Lower lobe of right lung (tissue), 2 donors: ENCODE results near the gene PREP. TPM values are rescaled to one million over a fixed set of nuclear protein-coding genes. Genes with fewer than 3 reads are reported as not detected.

ENCODE experiments used
- ATAC-seq, 2 donors: fragments of 200-7000 bp; cut with Tn5 transposase; one replicate each; pipeline ENCODE4 v1.9.1; 2020 to 2022; ENCODE audit warnings: mild to moderate bottlenecking in 2 of 2, moderate library complexity in 2 of 2
- DNase-seq: peaks from one replicate; pipeline ENCODE4 v3.0.0-alpha.2; 2020
- H3K27ac ChIP-seq: fragments of 200-600 bp; one replicate; pipeline ENCODE4 v1.8.0; 2022
- H3K27me3 ChIP-seq: fragments of 200-600 bp; one replicate; pipeline ENCODE4 v1.8.0; 2022; ENCODE audit warnings: low read depth
- H3K36me3 ChIP-seq: fragments of 200-600 bp; one replicate; pipeline ENCODE4 v1.8.0; 2022; ENCODE audit warnings: mild to moderate bottlenecking
- H3K4me1 ChIP-seq: fragments of 200-600 bp; one replicate; pipeline ENCODE4 v1.8.0; 2022
- H3K4me3 ChIP-seq: fragments of 200-600 bp; one replicate; pipeline ENCODE4 v1.8.0; 2022; ENCODE audit warnings: mild to moderate bottlenecking
- H3K9me3 ChIP-seq: fragments of 200-600 bp; one replicate; pipeline ENCODE4 v1.8.0; 2022
- CTCF ChIP-seq: fragments of 200-600 bp; IDR thresholded peaks from one replicate; pipeline ENCODE4 v1.8.0; 2022; ENCODE audit warnings: antibody characterized with exemption, mild to moderate bottlenecking
- intact Hi-C: fragments of 100-400 bp; cut with DNase I; formaldehyde crosslinking; loops from one replicate; pipeline ENCODE4 v1.11.0; 2022
- long read RNA-seq: library from polyadenylated mRNA; unstranded; transcript quantifications from one replicate; pipeline ENCODE4 v2.0.0, GENCODE V29; 2021
- total RNA-seq: library from RNA; stranded (reverse); fragmentation: NEBNext Ultra II Directional; extraction: Animal tissue kit (Norgen Biotek cat#: 25700); gene quantifications from one replicate; pipeline ENCODE4 v1.2.1, GENCODE V29; 2021
- donor health status: DM: no; HTN: yes; CAD: no; lungs with severe emphysema.

Gene PREP
- 30.0 TPM for total RNA-seq
- long read RNA-seq, transcript PREP-201 (15 exons, 2,905 nt) = major isoform, 26 of 45 reads
- long read RNA-seq, partial matches to known transcripts = 5 of 45 reads
- long read RNA-seq, other reads (novel, unspliced or antisense) = 14 of 45 reads

GRCh38 chr6:105402939-105403935 lies at the start of gene PREP:
Gene PREP (minus strand): TSS chr6:105403082. CDS start chr6:105402891, 191 bp downstream.
- H3K4me1 ChIP-seq = peaks cover 34% of the 10 kb centered on the region
- TF ChIP-seq CTCF = peak; percentile 75
- intact Hi-C loops = no loop called here

GRCh38 chr6:105452376-105452775 lies 49.5 kb upstream of the PREP start:
- no peaks in the 10 kb centered on the region for H3K27me3 ChIP-seq
- DNase-seq (no peak), ATAC-seq (no peak)
- no peak for TF ChIP-seq CTCF
- intact Hi-C loops = no loop called here
- no peaks in the 10 kb centered on the region for H3K9me3 ChIP-seq
- H3K36me3 ChIP-seq = no peaks in the 10 kb centered on the region
- no peak overlapping the region for H3K27ac ChIP-seq
- H3K4me1 ChIP-seq = no peaks in the 10 kb centered on the region
- no peak overlapping the region for H3K4me3 ChIP-seq

More at GRCh38 chr6:105402939-105403935, at the start of gene PREP:
- Histone ChIP-seq H3K27me3 (no peaks in the 10 kb centered on the region), H3K27ac (peak within 1 kb of the TSS; percentile 89), H3K36me3 (no peaks in the 10 kb centered on the region), H3K4me3 (peak within 1 kb of the TSS; percentile 88), H3K9me3 (no peaks in the 10 kb centered on the region)
- DNase-seq (peak; percentile 92), ATAC-seq (peak; percentile 98)

DNA sequence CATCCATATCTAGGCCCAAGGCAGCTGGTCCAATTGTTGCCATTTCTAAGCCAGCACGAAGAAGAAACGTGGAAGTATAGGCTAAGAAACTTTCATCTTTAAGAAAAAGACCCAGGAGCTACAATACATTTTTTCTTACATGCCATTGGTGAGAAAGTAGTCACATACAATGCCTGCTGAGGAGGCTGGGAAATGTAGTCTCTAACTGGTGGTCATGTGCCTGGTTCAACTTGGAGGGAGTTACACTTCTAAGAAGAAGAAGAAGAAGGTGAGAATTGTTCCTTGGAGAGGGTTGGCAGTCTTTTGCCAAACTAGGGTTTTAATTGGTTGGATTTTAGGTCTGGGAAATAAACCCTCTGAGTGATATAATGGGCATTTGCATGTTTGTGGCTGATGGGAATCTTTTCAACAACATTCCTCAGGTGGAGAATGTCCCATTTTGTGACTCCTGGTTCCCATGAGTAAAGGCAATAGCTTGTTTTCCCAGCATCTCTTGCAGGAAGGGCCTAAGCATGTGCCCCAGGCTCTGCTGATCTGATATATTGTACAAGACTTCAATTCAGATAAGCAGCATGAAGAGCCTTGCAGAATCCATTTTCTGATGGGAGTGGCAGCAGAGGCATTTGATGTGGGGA lies 47.0 kb upstream of the PREP start:
- ATAC-seq (no peak), DNase-seq (no peak)
- Histone ChIP-seq H3K9me3 (no peaks in the 10 kb centered on the region), H3K36me3 (no peaks in the 10 kb centered on the region), H3K4me1 (no peaks in the 10 kb centered on the region), H3K4me3 (no peak overlapping the region), H3K27ac (no peak overlapping the region), H3K27me3 (no peaks in the 10 kb centered on the region)
- no peak for TF ChIP-seq CTCF
- intact Hi-C loops = no loop called here

DNA sequence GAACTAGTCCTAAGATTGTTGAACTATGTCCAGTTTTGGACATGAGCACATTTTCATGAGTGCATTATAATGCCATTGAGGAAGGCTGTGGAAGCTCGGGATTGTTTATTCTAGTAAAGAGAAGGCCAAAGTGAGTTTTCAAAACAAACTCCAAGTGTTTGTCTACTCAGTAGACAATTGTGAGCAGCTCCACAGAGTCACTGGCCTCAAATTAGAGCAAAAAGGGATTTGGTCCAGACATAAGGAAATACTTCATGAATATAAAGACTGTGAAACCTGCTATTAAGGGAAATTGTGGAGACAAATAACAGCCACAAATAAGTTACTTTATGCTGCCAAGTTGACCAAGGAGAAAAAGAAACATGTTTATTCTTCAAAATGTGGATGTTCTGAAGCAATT lies 42.6 kb upstream of the PREP start:
- Histone ChIP-seq H3K27ac (no peak overlapping the region), H3K4me3 (no peak overlapping the region), H3K27me3 (no peaks in the 10 kb centered on the region), H3K36me3 (no peaks in the 10 kb centered on the region), H3K9me3 (no peaks in the 10 kb centered on the region), H3K4me1 (no peaks in the 10 kb centered on the region)
- intact Hi-C loops = no loop called here
- TF ChIP-seq CTCF = no peak
- DNase-seq (no peak), ATAC-seq (no peak)

DNA sequence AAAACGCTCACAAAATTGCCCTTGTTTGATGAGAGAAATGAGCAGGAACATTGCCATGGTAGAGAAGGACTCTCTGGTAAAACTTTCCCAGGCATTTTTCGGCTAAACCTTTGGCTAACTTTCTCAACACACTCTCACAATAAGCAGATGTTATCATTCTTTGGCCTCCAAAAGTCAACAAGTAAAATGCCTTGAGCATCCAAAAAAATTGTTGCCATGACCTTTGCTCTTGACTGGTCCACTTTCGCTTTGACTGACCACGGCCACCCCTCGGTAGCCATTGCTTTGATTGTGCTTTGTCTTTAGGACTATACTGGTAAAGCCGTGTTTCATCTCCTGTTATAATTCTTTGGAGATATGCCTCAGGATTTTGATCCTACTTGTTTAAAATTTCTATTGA lies 41.1 kb upstream of the PREP start:
- Histone ChIP-seq H3K4me3 (no peak overlapping the region), H3K4me1 (no peaks in the 10 kb centered on the region), H3K36me3 (no peaks in the 10 kb centered on the region), H3K9me3 (no peaks in the 10 kb centered on the region), H3K27me3 (no peaks in the 10 kb centered on the region), H3K27ac (no peak overlapping the region)
- no peak for DNase-seq
- TF ChIP-seq CTCF = no peak
- no peak for ATAC-seq
- intact Hi-C loops = no loop called here
